ENCODE data around the gene TRIM41. TPM values are rescaled to one million over a fixed set of nuclear protein-coding genes. Genes with fewer than 3 reads are reported as not detected.

The TRIM41 gene
- total and polyA plus RNA-seq, 2 of the 13 experiments (the other 11 are each of a cell fraction or from before 2014, with no cell fraction given) = 10.2 to 16.7 TPM

DNA sequence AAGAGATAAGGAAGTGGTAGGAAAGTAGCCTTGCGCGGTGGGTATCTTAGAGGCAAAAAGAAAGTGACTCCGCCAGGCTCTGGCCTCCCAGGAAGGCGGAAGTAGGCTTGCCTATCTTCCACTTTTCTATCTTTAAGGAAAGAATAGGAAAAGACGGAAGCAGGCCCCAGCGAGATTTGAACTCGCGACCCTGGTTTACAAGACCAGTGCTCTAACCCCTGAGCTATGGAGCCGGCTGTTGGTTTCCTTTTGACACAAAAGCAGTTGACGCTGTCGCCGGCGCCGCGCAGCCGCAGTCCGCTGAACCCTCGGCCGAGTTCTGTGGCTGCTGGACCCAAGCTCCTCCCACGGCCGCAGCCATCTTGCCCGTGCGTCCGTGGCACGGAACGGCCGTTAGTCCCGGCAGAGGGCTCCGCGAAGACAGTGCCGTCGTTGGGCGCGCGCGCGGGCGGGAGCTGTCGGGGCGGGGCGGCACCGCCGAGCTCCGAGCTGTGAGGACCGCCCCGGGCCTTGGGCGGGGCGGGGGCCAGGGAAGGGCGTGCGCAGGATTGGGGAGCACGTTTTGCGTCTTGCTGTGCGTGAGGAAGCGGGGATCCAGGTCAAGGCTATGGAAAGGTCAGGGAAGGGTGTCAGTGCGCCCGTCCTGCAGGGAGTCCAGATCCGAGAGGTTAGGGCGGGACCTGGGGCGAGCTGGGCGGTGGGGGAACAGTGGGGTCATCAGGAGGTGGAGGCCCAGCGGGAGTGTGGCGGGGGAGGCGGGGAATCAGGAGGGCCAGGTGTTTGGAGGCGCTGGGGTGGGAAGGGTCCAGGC lies 31.4 kb upstream of the TRIM41 start (continued):
- TF ChIP-seq, protein P1, sequence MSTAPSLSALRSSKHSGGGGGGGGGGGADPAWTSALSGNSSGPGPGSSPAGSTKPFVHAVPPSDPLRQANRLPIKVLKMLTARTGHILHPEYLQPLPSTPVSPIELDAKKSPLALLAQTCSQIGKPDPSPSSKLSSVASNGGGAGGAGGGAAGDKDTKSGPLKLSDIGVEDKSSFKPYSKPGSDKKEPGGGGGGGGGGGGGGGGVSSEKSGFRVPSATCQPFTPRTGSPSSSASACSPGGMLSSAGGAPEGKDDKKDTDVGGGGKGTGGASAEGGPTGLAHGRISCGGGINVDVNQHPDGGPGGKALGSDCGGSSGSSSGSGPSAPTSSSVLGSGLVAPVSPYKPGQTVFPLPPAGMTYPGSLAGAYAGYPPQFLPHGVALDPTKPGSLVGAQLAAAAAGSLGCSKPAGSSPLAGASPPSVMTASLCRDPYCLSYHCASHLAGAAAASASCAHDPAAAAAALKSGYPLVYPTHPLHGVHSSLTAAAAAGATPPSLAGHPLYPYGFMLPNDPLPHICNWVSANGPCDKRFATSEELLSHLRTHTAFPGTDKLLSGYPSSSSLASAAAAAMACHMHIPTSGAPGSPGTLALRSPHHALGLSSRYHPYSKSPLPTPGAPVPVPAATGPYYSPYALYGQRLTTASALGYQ (CRISPR knock-in tag; IDR thresholded peaks at IDR 0.05) = peak; percentile 80; the same call in 1 of the 2 replicates
- no peak for TF ChIP-seq ZNF296 (CRISPR knock-in tag; conservative IDR thresholded peaks at IDR 0.05)
- TF ChIP-seq KLF9 (CRISPR knock-in tag; IDR thresholded peaks at IDR 0.05; ENCODE audit: low read depth) = no peak
- peak; percentile 44; the same call in 1 of the 2 replicates for TF ChIP-seq ZNF33B (CRISPR knock-in tag; IDR thresholded peaks at IDR 0.05)
- peak; percentile 69; the same call in 1 of the 2 replicates for TF ChIP-seq ZNF205 (CRISPR knock-in tag; IDR thresholded peaks at IDR 0.05)
- TF ChIP-seq ZNF609 (CRISPR knock-in tag; IDR thresholded peaks at IDR 0.05; ENCODE audit: borderline replicate concordance) = peak; percentile 37; the same call in 1 of the 2 replicates
- TF ChIP-seq, protein P2, sequence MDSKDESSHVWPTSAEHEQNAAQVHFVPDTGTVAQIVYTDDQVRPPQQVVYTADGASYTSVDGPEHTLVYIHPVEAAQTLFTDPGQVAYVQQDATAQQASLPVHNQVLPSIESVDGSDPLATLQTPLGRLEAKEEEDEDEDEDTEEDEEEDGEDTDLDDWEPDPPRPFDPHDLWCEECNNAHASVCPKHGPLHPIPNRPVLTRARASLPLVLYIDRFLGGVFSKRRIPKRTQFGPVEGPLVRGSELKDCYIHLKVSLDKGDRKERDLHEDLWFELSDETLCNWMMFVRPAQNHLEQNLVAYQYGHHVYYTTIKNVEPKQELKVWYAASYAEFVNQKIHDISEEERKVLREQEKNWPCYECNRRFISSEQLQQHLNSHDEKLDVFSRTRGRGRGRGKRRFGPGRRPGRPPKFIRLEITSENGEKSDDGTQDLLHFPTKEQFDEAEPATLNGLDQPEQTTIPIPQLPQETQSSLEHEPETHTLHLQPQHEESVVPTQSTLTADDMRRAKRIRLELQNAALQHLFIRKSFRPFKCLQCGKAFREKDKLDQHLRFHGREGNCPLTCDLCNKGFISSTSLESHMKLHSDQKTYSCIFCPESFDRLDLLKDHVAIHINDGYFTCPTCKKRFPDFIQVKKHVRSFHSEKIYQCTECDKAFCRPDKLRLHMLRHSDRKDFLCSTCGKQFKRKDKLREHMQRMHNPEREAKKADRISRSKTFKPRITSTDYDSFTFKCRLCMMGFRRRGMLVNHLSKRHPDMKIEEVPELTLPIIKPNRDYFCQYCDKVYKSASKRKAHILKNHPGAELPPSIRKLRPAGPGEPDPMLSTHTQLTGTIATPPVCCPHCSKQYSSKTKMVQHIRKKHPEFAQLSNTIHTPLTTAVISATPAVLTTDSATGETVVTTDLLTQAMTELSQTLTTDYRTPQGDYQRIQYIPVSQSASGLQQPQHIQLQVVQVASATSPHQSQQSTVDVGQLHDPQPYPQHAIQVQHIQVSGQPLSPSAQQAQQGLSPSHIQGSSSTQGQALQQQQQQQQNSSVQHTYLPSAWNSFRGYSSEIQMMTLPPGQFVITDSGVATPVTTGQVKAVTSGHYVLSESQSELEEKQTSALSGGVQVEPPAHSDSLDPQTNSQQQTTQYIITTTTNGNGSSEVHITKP (CRISPR knock-in tag; IDR thresholded peaks at IDR 0.05; ENCODE audit: low read depth) = no peak
- peak; percentile 66; the same call in 1 of the 2 replicates for TF ChIP-seq ZNF451 (CRISPR knock-in tag; IDR thresholded peaks at IDR 0.05)
- 0 out of 2 replicates have a peak, but pooled peaks have one; percentile 50 for TF ChIP-seq ZNF570 (CRISPR knock-in tag; IDR thresholded peaks at IDR 0.05; ENCODE audit: borderline replicate concordance)
- peak; percentile 74; the same call in 1 of the 2 replicates for TF ChIP-seq SMAD3 (CRISPR knock-in tag; IDR thresholded peaks at IDR 0.05)
- TF ChIP-seq, protein P3, sequence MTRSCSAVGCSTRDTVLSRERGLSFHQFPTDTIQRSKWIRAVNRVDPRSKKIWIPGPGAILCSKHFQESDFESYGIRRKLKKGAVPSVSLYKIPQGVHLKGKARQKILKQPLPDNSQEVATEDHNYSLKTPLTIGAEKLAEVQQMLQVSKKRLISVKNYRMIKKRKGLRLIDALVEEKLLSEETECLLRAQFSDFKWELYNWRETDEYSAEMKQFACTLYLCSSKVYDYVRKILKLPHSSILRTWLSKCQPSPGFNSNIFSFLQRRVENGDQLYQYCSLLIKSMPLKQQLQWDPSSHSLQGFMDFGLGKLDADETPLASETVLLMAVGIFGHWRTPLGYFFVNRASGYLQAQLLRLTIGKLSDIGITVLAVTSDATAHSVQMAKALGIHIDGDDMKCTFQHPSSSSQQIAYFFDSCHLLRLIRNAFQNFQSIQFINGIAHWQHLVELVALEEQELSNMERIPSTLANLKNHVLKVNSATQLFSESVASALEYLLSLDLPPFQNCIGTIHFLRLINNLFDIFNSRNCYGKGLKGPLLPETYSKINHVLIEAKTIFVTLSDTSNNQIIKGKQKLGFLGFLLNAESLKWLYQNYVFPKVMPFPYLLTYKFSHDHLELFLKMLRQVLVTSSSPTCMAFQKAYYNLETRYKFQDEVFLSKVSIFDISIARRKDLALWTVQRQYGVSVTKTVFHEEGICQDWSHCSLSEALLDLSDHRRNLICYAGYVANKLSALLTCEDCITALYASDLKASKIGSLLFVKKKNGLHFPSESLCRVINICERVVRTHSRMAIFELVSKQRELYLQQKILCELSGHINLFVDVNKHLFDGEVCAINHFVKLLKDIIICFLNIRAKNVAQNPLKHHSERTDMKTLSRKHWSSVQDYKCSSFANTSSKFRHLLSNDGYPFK (CRISPR knock-in tag; IDR thresholded peaks at IDR 0.05; ENCODE audit: borderline replicate concordance) = peak; percentile 7; the same call in 1 of the 2 replicates
- no peak for TF ChIP-seq ZBTB37 (CRISPR knock-in tag; IDR thresholded peaks at IDR 0.05)
